ENCODE measurements around the gene ABCE1.

DNA sequence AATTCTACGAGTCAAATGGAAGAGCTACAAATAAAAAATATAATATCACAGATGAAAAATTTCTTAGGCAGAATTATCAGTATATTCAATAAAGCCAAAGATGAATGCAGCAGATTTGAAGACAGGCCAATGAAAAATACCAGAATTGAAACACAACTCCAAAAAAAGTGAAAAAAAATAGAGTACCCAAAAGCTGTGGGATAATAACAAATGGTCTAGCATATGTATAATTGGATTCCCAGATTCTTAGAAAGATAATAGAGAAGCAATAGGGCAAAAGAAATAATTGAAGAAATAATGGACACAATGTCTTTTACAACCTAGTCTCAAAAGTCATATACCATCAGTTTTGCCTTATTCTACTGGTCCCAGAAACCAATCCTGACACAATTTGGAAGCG lies 4.5 kb upstream of the ABCE1 start:
- TF ChIP-seq POLR2AphosphoS5 (IDR thresholded peaks at IDR 0.05; ENCODE audit: low read depth, low read length) = no peak
- TF ChIP-seq POLR2A (IDR thresholded peaks at IDR 0.05; ENCODE audit: low read depth, low read length) = no peak
- no peak for TF ChIP-seq TAF1 (IDR thresholded peaks at IDR 0.05; ENCODE audit: low read depth, low read length)
- TF ChIP-seq SPI1 (IDR thresholded peaks at IDR 0.05; ENCODE audit: low read depth, low read length) = no peak
- TF ChIP-seq POU2F2 (IDR thresholded peaks at IDR 0.05; ENCODE audit: low read depth, low read length) = no peak
